ENCODE results near the gene TTC7B.

TTC7B gene

DNA sequence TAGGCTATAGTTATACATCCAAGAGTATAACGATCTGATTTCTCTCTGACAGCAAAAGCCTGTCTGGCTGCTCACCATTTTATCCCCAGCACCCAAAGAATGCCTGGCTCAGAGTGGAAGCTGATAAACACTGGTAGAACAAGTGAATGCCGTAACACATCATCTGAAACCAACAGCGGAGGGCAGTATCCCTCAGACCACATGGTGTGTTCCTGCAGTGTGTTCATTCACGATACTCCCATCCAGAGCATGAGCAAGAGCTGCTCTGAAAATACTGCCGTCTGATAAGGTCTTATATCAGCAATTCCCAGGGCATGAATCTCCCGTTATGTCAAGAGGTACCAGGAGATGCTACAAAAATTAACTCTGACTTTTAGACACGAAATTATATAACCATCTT lies 95.9 kb downstream of the TTC7B start:
- H3K79me2 ChIP-seq (ENCODE audit: control insufficient read depth, insufficient read depth, low read length, poor library complexity) = peaks cover 2% of the 10 kb centered on the region
- no peak overlapping the region for H3K4me3 ChIP-seq (ENCODE audit: low read depth, low read length)
- no peak overlapping the region for H2BK120ac ChIP-seq (ENCODE audit: insufficient read depth, low read length, poor library complexity)
- no peak overlapping the region for H4K8ac ChIP-seq (ENCODE audit: low read depth, low read length)
- no peak overlapping the region for H3K9ac ChIP-seq (ENCODE audit: low read length)
- no peak overlapping the region for H4K12ac ChIP-seq (ENCODE audit: low read depth, low read length)
- H3K23ac ChIP-seq (ENCODE audit: low read length) = no peak overlapping the region
- H3K4ac ChIP-seq (ENCODE audit: low read depth, low read length) = no peak overlapping the region
- no peak for DNase-seq
- no peak overlapping the region for H2AFZ ChIP-seq (ENCODE audit: insufficient read depth, low read length, poor library complexity)
- no peak overlapping the region for H2BK12ac ChIP-seq (ENCODE audit: low read length)
- H3K27ac ChIP-seq (ENCODE audit: low read depth, low read length) = no peak overlapping the region
- H3K9me3 ChIP-seq (ENCODE audit: insufficient read depth, low read depth, low read length) = no peaks in the 10 kb centered on the region
- no peak overlapping the region for H2AK5ac ChIP-seq (ENCODE audit: low read length)
- no peak overlapping the region for H3K14ac ChIP-seq (ENCODE audit: low read length)
- peaks cover 0 to 6% of the 10 kb centered on the region in 2 experiments for H3K36me3 ChIP-seq (ENCODE audit: control insufficient read depth in 1 of 2, insufficient read depth in 2 of 2, low read length in 2 of 2)
- H3K27me3 ChIP-seq (ENCODE audit: insufficient read depth, low read length) = no peaks in the 10 kb centered on the region
- H3K79me1 ChIP-seq (ENCODE audit: low read length) = peaks cover 12% of the 10 kb centered on the region
- H3K18ac ChIP-seq (ENCODE audit: low read length) = no peak overlapping the region
- H3K4me1 ChIP-seq (ENCODE audit: control insufficient read depth in 1 of 2, insufficient read depth in 2 of 2, low read length in 2 of 2) = peaks cover 15 to 22% of the 10 kb centered on the region in 2 experiments
- no peak overlapping the region for H4K91ac ChIP-seq (ENCODE audit: low read depth, low read length)
- H2BK5ac ChIP-seq (ENCODE audit: low read depth, low read length, poor library complexity) = no peak overlapping the region
- no CpG with 5 or more reads among the region's 7 CpGs for WGBS (ENCODE audit: extremely low coverage, insufficient coverage, insufficient read length)
- H3K4me2 ChIP-seq (ENCODE audit: low read length) = no peak overlapping the region

DNA sequence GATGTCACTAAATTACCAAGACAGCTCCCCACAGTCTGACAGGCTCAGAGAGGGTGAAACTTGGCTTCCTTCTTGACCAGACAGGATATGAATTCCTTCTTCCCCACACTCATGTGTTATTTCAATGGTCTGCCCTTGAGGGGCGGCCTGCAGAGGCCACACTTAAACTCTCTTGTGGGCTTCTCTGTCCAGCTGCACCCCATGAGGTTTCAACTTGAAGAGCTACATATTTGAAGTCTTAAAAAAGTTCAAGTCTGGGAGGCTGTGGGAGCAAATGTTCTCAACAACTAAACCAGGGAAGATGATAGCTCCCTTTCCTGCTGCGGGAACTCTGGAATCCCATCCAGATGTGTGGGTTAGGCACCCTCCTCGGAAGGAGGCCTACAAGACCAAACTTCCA lies 98.3 kb downstream of the TTC7B start:
- Histone ChIP-seq H3K27ac (ENCODE audit: low read depth, low read length) (peak overlapping the region; percentile 73), H3K9me3 (ENCODE audit: insufficient read depth, low read depth, low read length) (no peaks in the 10 kb centered on the region), H2BK12ac (ENCODE audit: low read length) (peak overlapping the region; percentile 98), H4K91ac (ENCODE audit: low read depth, low read length) (peak overlapping the region; percentile 88), H3K4me1 (ENCODE audit: control insufficient read depth in 1 of 2, insufficient read depth in 2 of 2, low read length in 2 of 2) (peaks cover 20 to 28% of the 10 kb centered on the region in 2 experiments), H3K27me3 (ENCODE audit: insufficient read depth, low read length) (no peaks in the 10 kb centered on the region), H2BK5ac (ENCODE audit: low read depth, low read length, poor library complexity) (peak overlapping the region; percentile 74), H3K79me1 (ENCODE audit: low read length) (peaks cover 15% of the 10 kb centered on the region), H4K12ac (ENCODE audit: low read depth, low read length) (peak overlapping the region; percentile 26), H2AFZ (ENCODE audit: insufficient read depth, low read length, poor library complexity) (no peak overlapping the region), H3K23ac (ENCODE audit: low read length) (no peak overlapping the region), H4K8ac (ENCODE audit: low read depth, low read length) (peak overlapping the region; percentile 64), H3K4me2 (ENCODE audit: low read length) (no peak overlapping the region), H3K9ac (ENCODE audit: low read length) (no peak overlapping the region), H3K14ac (ENCODE audit: low read length) (peak overlapping the region; percentile 69), H2AK5ac (ENCODE audit: low read length) (peak overlapping the region; percentile 97), H3K18ac (ENCODE audit: low read length) (peak overlapping the region; percentile 63), H3K79me2 (ENCODE audit: control insufficient read depth, insufficient read depth, low read length, poor library complexity) (peaks cover 4% of the 10 kb centered on the region), H3K4me3 (ENCODE audit: low read depth, low read length) (no peak overlapping the region), H3K36me3 (ENCODE audit: control insufficient read depth in 1 of 2, insufficient read depth in 2 of 2, low read length in 2 of 2) (no peaks in the 10 kb centered on the region), H3K4ac (ENCODE audit: low read depth, low read length) (no peak overlapping the region), H2BK120ac (ENCODE audit: insufficient read depth, low read length, poor library complexity) (peak overlapping the region; percentile 55)
- no CpG with 5 or more reads among the region's 3 CpGs for whole genome bisulfite sequencing (ENCODE audit: extremely low coverage, insufficient coverage, insufficient read length)
- no peak for DNase-seq

DNA sequence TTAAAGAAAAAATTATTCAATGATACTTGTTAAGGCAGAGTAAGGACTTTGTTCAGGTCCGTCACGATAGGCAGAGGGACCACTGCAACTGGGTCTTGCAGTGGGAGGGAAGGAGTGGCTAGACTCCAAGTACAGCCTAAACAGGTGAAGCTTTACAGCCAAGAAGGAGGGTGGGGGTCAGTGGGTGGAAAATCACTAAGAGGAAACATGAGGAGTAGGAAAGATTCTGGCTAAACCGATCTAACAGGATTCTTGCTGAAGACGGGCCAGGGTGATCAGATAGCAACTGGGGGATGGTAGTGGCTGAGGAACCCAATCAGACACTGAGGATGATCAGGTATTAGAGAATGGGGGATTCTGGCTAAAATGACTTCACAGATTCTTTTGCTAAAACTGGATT lies 100.2 kb downstream of the TTC7B start:
- peaks cover 15% of the 10 kb centered on the region for H3K79me1 ChIP-seq (ENCODE audit: low read length)
- H3K36me3 ChIP-seq (ENCODE audit: control insufficient read depth in 1 of 2, insufficient read depth in 2 of 2, low read length in 2 of 2) = no peaks in the 10 kb centered on the region
- H3K9ac ChIP-seq (ENCODE audit: low read length) = no peak overlapping the region
- no peaks in the 10 kb centered on the region for H3K27me3 ChIP-seq (ENCODE audit: insufficient read depth, low read length)
- H2AFZ ChIP-seq (ENCODE audit: insufficient read depth, low read length, poor library complexity) = no peak overlapping the region
- no peak overlapping the region for H3K18ac ChIP-seq (ENCODE audit: low read length)
- H4K91ac ChIP-seq (ENCODE audit: low read depth, low read length) = no peak overlapping the region
- peak overlapping the region; percentile 50 for H3K4me2 ChIP-seq (ENCODE audit: low read length)
- no peaks in the 10 kb centered on the region for H3K9me3 ChIP-seq (ENCODE audit: insufficient read depth, low read depth, low read length)
- WGBS (ENCODE audit: extremely low coverage, insufficient coverage, insufficient read length) = no CpG with 5 or more reads among the region's 4 CpGs
- H2BK120ac ChIP-seq (ENCODE audit: insufficient read depth, low read length, poor library complexity) = no peak overlapping the region
- H3K4ac ChIP-seq (ENCODE audit: low read depth, low read length) = no peak overlapping the region
- H2BK5ac ChIP-seq (ENCODE audit: low read depth, low read length, poor library complexity) = peak overlapping the region; percentile 37
- no peak overlapping the region for H3K4me3 ChIP-seq (ENCODE audit: low read depth, low read length)
- H3K79me2 ChIP-seq (ENCODE audit: control insufficient read depth, insufficient read depth, low read length, poor library complexity) = peaks cover 4% of the 10 kb centered on the region
- no peak overlapping the region for H2AK5ac ChIP-seq (ENCODE audit: low read length)
- H4K12ac ChIP-seq (ENCODE audit: low read depth, low read length) = no peak overlapping the region
- H3K27ac ChIP-seq (ENCODE audit: low read depth, low read length) = peak overlapping the region; percentile 98
- no peak overlapping the region for H2BK12ac ChIP-seq (ENCODE audit: low read length)
- H4K8ac ChIP-seq (ENCODE audit: low read depth, low read length) = no peak overlapping the region
- H3K4me1 ChIP-seq (ENCODE audit: control insufficient read depth in 1 of 2, insufficient read depth in 2 of 2, low read length in 2 of 2) = peaks cover 20 to 27% of the 10 kb centered on the region in 2 experiments
- DNase-seq = peak; percentile 68 to 85
- no peak overlapping the region for H3K23ac ChIP-seq (ENCODE audit: low read length)
- no peak overlapping the region for H3K14ac ChIP-seq (ENCODE audit: low read length)

DNA sequence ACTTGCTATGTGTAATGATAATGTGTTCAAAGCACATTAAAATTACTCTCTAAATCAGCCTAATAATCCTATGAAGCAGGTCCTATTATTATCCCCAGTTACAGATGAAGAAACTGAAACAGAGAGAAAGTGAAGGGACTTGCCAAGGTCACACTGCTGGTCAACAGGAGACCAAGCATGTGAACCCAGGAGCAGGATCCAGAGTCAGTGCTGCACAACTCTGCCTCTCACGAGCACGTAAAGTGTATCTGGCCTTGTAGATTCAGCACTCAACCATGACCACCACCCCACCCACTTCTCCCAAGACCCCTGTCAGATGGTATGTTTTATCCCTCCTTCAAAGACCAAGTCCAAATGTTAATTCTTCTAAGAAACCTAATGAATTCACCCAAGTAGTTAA lies 100.7 kb downstream of the TTC7B start:
- no CpG with 5 or more reads among the region's 2 CpGs for WGBS (ENCODE audit: extremely low coverage, insufficient coverage, insufficient read length)
- no peak overlapping the region for H4K12ac ChIP-seq (ENCODE audit: low read depth, low read length)
- peak overlapping the region; percentile 50 for H3K4me2 ChIP-seq (ENCODE audit: low read length)
- peak overlapping the region; percentile 64 for H4K8ac ChIP-seq (ENCODE audit: low read depth, low read length)
- no peaks in the 10 kb centered on the region for H3K9me3 ChIP-seq (ENCODE audit: insufficient read depth, low read depth, low read length)
- H3K18ac ChIP-seq (ENCODE audit: low read length) = peak overlapping the region; percentile 42
- peaks cover 15% of the 10 kb centered on the region for H3K79me1 ChIP-seq (ENCODE audit: low read length)
- H3K4ac ChIP-seq (ENCODE audit: low read depth, low read length) = peak overlapping the region; percentile 22
- peak overlapping the region; percentile 77 for H2BK5ac ChIP-seq (ENCODE audit: low read depth, low read length, poor library complexity)
- H2BK120ac ChIP-seq (ENCODE audit: insufficient read depth, low read length, poor library complexity) = peak overlapping the region; percentile 63
- H2AFZ ChIP-seq (ENCODE audit: insufficient read depth, low read length, poor library complexity) = no peak overlapping the region
- H3K23ac ChIP-seq (ENCODE audit: low read length) = no peak overlapping the region
- peak overlapping the region; percentile 82 for H3K27ac ChIP-seq (ENCODE audit: low read depth, low read length)
- no peak overlapping the region for H3K9ac ChIP-seq (ENCODE audit: low read length)
- DNase-seq = peak in 1 of 2 donors; percentile 20
- peak overlapping the region; percentile 43 for H3K14ac ChIP-seq (ENCODE audit: low read length)
- peak overlapping the region; percentile 89 for H4K91ac ChIP-seq (ENCODE audit: low read depth, low read length)
- H3K4me3 ChIP-seq (ENCODE audit: low read depth, low read length) = no peak overlapping the region
- no peaks in the 10 kb centered on the region for H3K36me3 ChIP-seq (ENCODE audit: control insufficient read depth in 1 of 2, insufficient read depth in 2 of 2, low read length in 2 of 2)
- H3K27me3 ChIP-seq (ENCODE audit: insufficient read depth, low read length) = no peaks in the 10 kb centered on the region
- H3K4me1 ChIP-seq (ENCODE audit: control insufficient read depth in 1 of 2, insufficient read depth in 2 of 2, low read length in 2 of 2) = peaks cover 20 to 25% of the 10 kb centered on the region in 2 experiments
- H3K79me2 ChIP-seq (ENCODE audit: control insufficient read depth, insufficient read depth, low read length, poor library complexity) = peaks cover 4% of the 10 kb centered on the region
- peak overlapping the region; percentile 16 for H2AK5ac ChIP-seq (ENCODE audit: low read length)
- H2BK12ac ChIP-seq (ENCODE audit: low read length) = peak overlapping the region; percentile 63

Data from trophoblast cell (in vitro differentiated cells and primary cell).